Gastroesophageal sphincter (tissue), 3 donors: ENCODE data around the gene FRMPD4.

Experiments used
- CTCF ChIP-seq, 4 experiments: fragments of 200-600 bp in 2 of 4; fragments of 450-650 bp in 2 of 4; sonication (generic) in 1 of 4; IDR thresholded peaks; one replicate each; pipeline ENCODE4 v1.5.1; 2017 to 2019; ENCODE audit warnings: antibody characterized with exemption in 4 of 4, mild to moderate bottlenecking in 2 of 4, moderate library complexity in 2 of 4
- POLR2AphosphoS5 ChIP-seq: sonication (generic); formaldehyde crosslinking; IDR thresholded peaks from one replicate; pipeline ENCODE4 v1.6.1; 2017; ENCODE audit warnings: antibody characterized with exemption

DNA sequence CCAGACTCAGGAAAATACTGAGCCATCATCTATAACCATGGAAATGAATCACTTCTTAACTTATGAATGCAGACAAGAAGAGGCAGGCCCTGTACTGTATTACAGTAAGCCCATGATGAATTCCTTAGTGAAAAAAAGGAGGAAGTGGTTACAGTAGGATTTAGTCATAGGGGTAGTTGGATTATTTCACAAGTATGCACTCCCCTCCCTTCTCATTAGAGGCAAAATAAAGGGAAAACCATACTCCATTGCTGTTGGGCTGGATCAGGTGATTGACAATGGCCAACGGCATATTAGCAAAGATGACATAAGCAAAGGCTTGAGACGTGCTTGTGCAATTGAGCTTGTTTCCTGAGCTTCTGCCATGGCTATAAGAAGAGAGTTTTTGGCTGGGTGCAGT lies 471.8 kb downstream of the FRMPD4 start:
- TF ChIP-seq CTCF (IDR thresholded peaks at IDR 0.05), result no peak
- TF ChIP-seq POLR2AphosphoS5, result no peak
